Gastrocnemius medialis (tissue), 4 donors: ENCODE results near the gene VPS37C.

ENCODE experiments used
- CTCF ChIP-seq, 5 experiments: fragments of 450-650 bp in 3 of 5; fragments of 200-600 bp in 2 of 5; sonication (generic) in 2 of 5; IDR thresholded peaks in 4 of 5; conservative IDR thresholded peaks in 1 of 5; 1 replicate in 4 of 5; 2 replicates in 1 of 5; pipeline ENCODE4 v1.5.1; 2016 to 2019; ENCODE audit warnings: antibody characterized with exemption in 5 of 5, mild to moderate bottlenecking in 3 of 5, moderate library complexity in 3 of 5
- POLR2A ChIP-seq, 2 donors: fragments of 450-650 bp; IDR thresholded peaks; one replicate each; pipeline ENCODE4 v1.6.1; 2017; ENCODE audit warnings: antibody characterized with exemption in 2 of 2, mild to moderate bottlenecking in 2 of 2, moderate library complexity in 2 of 2

GRCh38 chr11:61140416-61140815, 20.8 kb downstream of the VPS37C start:
- TF ChIP-seq CTCF (IDR thresholded peaks at IDR 0.05 in 4 of 5, conservative IDR thresholded peaks at IDR 0.05 in 1 of 5) (no peak), POLR2A (IDR thresholded peaks at IDR 0.05) (no peak)
